GM21717 (cell line): Measurements from ENCODE around the gene TMEM41A.

Experiments
- ATAC-seq: cut with Tn5 transposase; IDR thresholded peaks from one replicate; pipeline ENCODE4 v1.9.1; 2021; ENCODE audit warnings: mild to moderate bottlenecking, moderate library complexity; ENCODE audit not compliant: unreplicated experiment

TMEM41A gene

GRCh38 chr3:185498503-185499396 lies at the start of gene TMEM41A:
Gene TMEM41A, minus strand, starts transcription at chr3:185499035. Its CDS starts 74 bp downstream, at chr3:185498961.
- peak; percentile 93 for ATAC-seq

- ATAC-seq = no peak
Measured at GRCh38 chr3:185540695-185541094, 41.9 kb upstream of the TMEM41A start.

- no peak for ATAC-seq
Measured at GRCh38 chr3:185539934-185540333, 41.1 kb upstream of the TMEM41A start.

GRCh38 chr3:185537369-185537970 lies 38.6 kb upstream of the TMEM41A start:
- peak; percentile 98 for ATAC-seq

- no peak for ATAC-seq
Measured at GRCh38 chr3:185534511-185534910, 35.7 kb upstream of the TMEM41A start.

GRCh38 chr3:185532901-185533300 lies 34.1 kb upstream of the TMEM41A start:
- no peak for ATAC-seq

- ATAC-seq = no peak
Measured at GRCh38 chr3:185530856-185531255, 32.0 kb upstream of the TMEM41A start.

GRCh38 chr3:185528532-185528931 lies 29.7 kb upstream of the TMEM41A start:
- ATAC-seq = no peak

GRCh38 chr3:185527364-185527763 lies 28.5 kb upstream of the TMEM41A start:
- no peak for ATAC-seq

GRCh38 chr3:185526349-185526951 lies 27.6 kb upstream of the TMEM41A start:
- no peak for ATAC-seq

- ATAC-seq = no peak
Measured at GRCh38 chr3:185521349-185522138, 22.7 kb upstream of the TMEM41A start.

- no peak for ATAC-seq
Measured at GRCh38 chr3:185519021-185519420, 20.2 kb upstream of the TMEM41A start.

- no peak for ATAC-seq
Measured at GRCh38 chr3:185517387-185518130, 18.7 kb upstream of the TMEM41A start.

GRCh38 chr3:185511711-185512110 lies 12.9 kb upstream of the TMEM41A start:
- ATAC-seq = no peak

GRCh38 chr3:185508335-185508991 lies 9.6 kb upstream of the TMEM41A start:
- ATAC-seq = no peak

GRCh38 chr3:185507883-185508282 lies 9.0 kb upstream of the TMEM41A start:
- ATAC-seq = no peak

- ATAC-seq = no peak
Measured at GRCh38 chr3:185504636-185505035, 5.8 kb upstream of the TMEM41A start.

GRCh38 chr3:185503521-185503920 lies 4.7 kb upstream of the TMEM41A start:
- ATAC-seq = no peak

GRCh38 chr3:185502987-185503386 lies 4.2 kb upstream of the TMEM41A start:
- no peak for ATAC-seq

- no peak for ATAC-seq
Measured at GRCh38 chr3:185490241-185490640, 8.6 kb downstream of the TMEM41A start.
